ENCODE measurements around the gene PTGES. TPM values are rescaled to one million over a fixed set of nuclear protein-coding genes. Genes with fewer than 3 reads are reported as not detected.
"Not testable (repeated sequence)": the region's sequence is repeated elsewhere in the genome, so short reads cannot be mapped to it uniquely, and the experiment has no call there.

The PTGES gene
- total RNA-seq, 3 donors from 2014 or later (not counting 1 experiment from before 2014, with no cell fraction given), result 0.28 to 0.47 (median 0.39) TPM

GRCh38 chr9:129749575-129749974 lies 3.3 kb downstream of the PTGES start:
- no peaks in the 10 kb centered on the region for H3K36me3 ChIP-seq (ENCODE audit: control insufficient read depth, insufficient read depth, low read length)
- peaks cover 6% of the 10 kb centered on the region for H3K4me1 ChIP-seq (ENCODE audit: control insufficient read depth, insufficient read depth, low read length)
- Mint-ChIP-seq H3K4me1 (peaks cover 8% of the 10 kb centered on the region in 2 donors), H3K4me3 (no peak overlapping the region), H3K36me3 (no peaks in the 10 kb centered on the region), H3K9me3 (no peaks in the 10 kb centered on the region), H3K27me3 (ENCODE audit: low read depth in 2 of 2) (peaks cover 10 to 18% of the 10 kb centered on the region in 2 donors), H3K27ac (no peak overlapping the region)
- DNase-seq (no peak), ATAC-seq (no peak)
- peaks cover 5% of the 10 kb centered on the region for H3K27me3 ChIP-seq (ENCODE audit: control insufficient read depth, insufficient read depth, low read length)
- intact Hi-C loops (cut with micrococcal nuclease), result no loop called here
- no peaks in the 10 kb centered on the region for H3K9me3 ChIP-seq (ENCODE audit: control insufficient read depth, insufficient read depth, low read length)
- H3K4me3 ChIP-seq (ENCODE audit: low read length), result no peak overlapping the region
- WGBS (ENCODE audit: insufficient coverage), result 96% methylated on average over 6 of the region's 6 CpGs
- no peak overlapping the region for H3K27ac ChIP-seq (ENCODE audit: low read length)
- TF ChIP-seq CTCF (IDR thresholded peaks at IDR 0.05), result no peak

GRCh38 chr9:129749052-129749451 lies 3.8 kb downstream of the PTGES start:
- not testable (repeated sequence) for H3K36me3 Mint-ChIP-seq

GRCh38 chr9:129748249-129748648 lies 4.6 kb downstream of the PTGES start:
- H3K27ac Mint-ChIP-seq, result no peak overlapping the region
- peaks cover 8% of the 10 kb centered on the region in 2 donors for H3K4me1 Mint-ChIP-seq
- intact Hi-C loops (cut with micrococcal nuclease), result no loop called here
- H3K4me3 Mint-ChIP-seq, result no peak overlapping the region
- WGBS (ENCODE audit: insufficient coverage), result 88% methylated on average over 4 of the region's 5 CpGs
- Histone ChIP-seq H3K36me3 (ENCODE audit: control insufficient read depth, insufficient read depth, low read length) (no peaks in the 10 kb centered on the region), H3K4me3 (ENCODE audit: low read length) (no peak overlapping the region), H3K4me1 (ENCODE audit: control insufficient read depth, insufficient read depth, low read length) (peaks cover 6% of the 10 kb centered on the region), H3K9me3 (ENCODE audit: control insufficient read depth, insufficient read depth, low read length) (no peaks in the 10 kb centered on the region), H3K27ac (ENCODE audit: low read length) (no peak overlapping the region), H3K27me3 (ENCODE audit: control insufficient read depth, insufficient read depth, low read length) (peaks cover 5% of the 10 kb centered on the region)
- H3K9me3 Mint-ChIP-seq, result no peaks in the 10 kb centered on the region
- H3K27me3 Mint-ChIP-seq (ENCODE audit: low read depth in 2 of 2), result peaks cover 2 to 13% of the 10 kb centered on the region in 2 donors
- no peak for TF ChIP-seq CTCF (IDR thresholded peaks at IDR 0.05)
- DNase-seq (no peak), ATAC-seq (no peak)
- H3K36me3 Mint-ChIP-seq, result no peaks in the 10 kb centered on the region

More at GRCh38 chr9:129749052-129749451, 3.8 kb downstream of the PTGES start:
- H3K4me1 ChIP-seq (ENCODE audit: control insufficient read depth, insufficient read depth, low read length); H3K27me3 ChIP-seq (ENCODE audit: control insufficient read depth, insufficient read depth, low read length); H3K4me1 Mint-ChIP-seq; H3K36me3 ChIP-seq (ENCODE audit: control insufficient read depth, insufficient read depth, low read length); H3K27ac Mint-ChIP-seq; H3K27ac ChIP-seq (ENCODE audit: low read length); H3K4me3 Mint-ChIP-seq; H3K9me3 ChIP-seq (ENCODE audit: control insufficient read depth, insufficient read depth, low read length); H3K4me3 ChIP-seq (ENCODE audit: low read length); H3K9me3 Mint-ChIP-seq; ATAC-seq; DNase-seq; intact Hi-C loops (cut with micrococcal nuclease): not testable (repeated sequence)
- 88% methylated on average over 3 of the region's 4 CpGs for WGBS (ENCODE audit: insufficient coverage)
- H3K27me3 Mint-ChIP-seq (ENCODE audit: low read depth in 2 of 2), result peaks cover 10 to 17% of the 10 kb centered on the region in 2 donors

GRCh38 chr9:129746092-129746777 lies 6.6 kb downstream of the PTGES start:
- Histone ChIP-seq H3K4me1 (ENCODE audit: control insufficient read depth, insufficient read depth, low read length) (no peaks in the 10 kb centered on the region), H3K27ac (ENCODE audit: low read length) (no peak overlapping the region), H3K27me3 (ENCODE audit: control insufficient read depth, insufficient read depth, low read length) (no peaks in the 10 kb centered on the region), H3K36me3 (ENCODE audit: control insufficient read depth, insufficient read depth, low read length) (no peaks in the 10 kb centered on the region), H3K4me3 (ENCODE audit: low read length) (no peak overlapping the region), H3K9me3 (ENCODE audit: control insufficient read depth, insufficient read depth, low read length) (no peaks in the 10 kb centered on the region)
- DNase-seq (no peak), ATAC-seq (no peak)
- Mint-ChIP-seq H3K36me3 (no peaks in the 10 kb centered on the region), H3K4me1 (no peaks in the 10 kb centered on the region), H3K9me3 (no peaks in the 10 kb centered on the region), H3K4me3 (no peak overlapping the region), H3K27me3 (ENCODE audit: low read depth in 2 of 2) (peaks cover 0 to 6% of the 10 kb centered on the region in 2 donors), H3K27ac (no peak overlapping the region)
- no peak for TF ChIP-seq CTCF (IDR thresholded peaks at IDR 0.05)
- WGBS (ENCODE audit: insufficient coverage), result 67% methylated on average over 6 of the region's 9 CpGs
- intact Hi-C loops (cut with micrococcal nuclease), result no loop called here

All from natural killer cell (primary cell).